8988T (cell line): ENCODE results near the gene PGA5.
A peak's percentile ranks its signal among the peaks of the same experiment; 100 is the strongest.
"Not testable (repeated sequence)": the region's sequence is repeated elsewhere in the genome, so short reads cannot be mapped to it uniquely, and the experiment has no call there.

ENCODE experiments used
- DNase-seq: peaks from one replicate; pipeline ENCODE4 v3.0.0; 2011

Gene PGA5

GRCh38 chr11:61229458-61229857, 11.5 kb upstream of the PGA5 start:
- DNase-seq, result not testable (repeated sequence)

GRCh38 chr11:61231033-61231432, 9.9 kb upstream of the PGA5 start:
- not testable (repeated sequence) for DNase-seq

- DNase-seq, result not testable (repeated sequence)
Observed at GRCh38 chr11:61231585-61231984, 9.4 kb upstream of the PGA5 start.

DNA sequence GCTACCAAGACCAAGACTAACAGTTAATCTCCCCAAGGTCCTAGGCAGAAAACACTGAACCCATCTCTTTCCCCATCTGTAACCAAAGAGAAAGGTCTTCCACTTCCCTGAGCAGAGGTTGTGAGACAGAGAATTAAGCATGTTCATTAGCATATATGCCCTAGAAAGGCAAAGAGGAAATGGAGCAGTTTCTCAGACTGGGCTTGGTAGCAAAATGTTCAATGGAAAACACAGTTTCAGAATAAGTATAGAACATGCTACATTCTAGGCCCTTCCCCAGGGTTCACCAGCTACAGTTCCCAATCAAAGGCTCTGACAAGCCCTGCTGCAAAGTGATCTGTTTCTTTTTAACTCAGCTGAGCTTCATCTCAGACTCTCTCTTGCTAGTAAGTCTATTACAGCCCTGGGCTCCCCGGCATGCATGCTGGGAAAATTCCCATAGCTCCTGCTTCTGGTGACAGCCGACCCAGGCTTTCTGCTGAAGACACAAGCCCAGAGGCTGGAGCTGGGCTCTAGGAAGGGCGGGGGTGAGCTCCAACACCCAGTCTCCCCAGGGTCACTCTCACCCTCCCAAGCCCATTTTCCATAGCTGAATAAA, 8.3 kb upstream of the PGA5 start:
- not testable (repeated sequence) for DNase-seq

- not testable (repeated sequence) for DNase-seq
Observed at GRCh38 chr11:61237130-61237529, 3.8 kb upstream of the PGA5 start.

GRCh38 chr11:61240288-61240687, 687 bp upstream of the PGA5 start:
- DNase-seq, result not testable (repeated sequence)

DNA sequence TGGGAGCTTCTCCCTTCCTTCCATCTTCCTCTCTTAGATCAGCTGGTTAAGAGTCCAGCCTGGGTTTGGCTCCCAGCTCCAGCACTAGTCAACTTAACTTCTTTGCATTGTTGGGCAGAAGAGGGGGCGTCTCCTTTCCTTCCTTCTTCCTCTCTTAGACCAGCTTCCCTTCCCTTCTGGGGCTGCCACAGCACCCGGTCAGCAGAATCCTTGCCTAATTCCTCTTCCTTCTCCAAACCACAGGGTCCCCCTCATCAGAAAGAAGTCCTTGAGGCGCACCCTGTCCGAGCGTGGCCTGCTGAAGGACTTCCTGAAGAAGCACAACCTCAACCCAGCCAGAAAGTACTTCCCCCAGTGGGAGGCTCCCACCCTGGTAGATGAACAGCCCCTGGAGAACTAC, 551 bp downstream of the PGA5 start:
- DNase-seq, result not testable (repeated sequence)

GRCh38 chr11:61245284-61245964, 4.4 kb downstream of the PGA5 start:
- DNase-seq, result not testable (repeated sequence)

DNA sequence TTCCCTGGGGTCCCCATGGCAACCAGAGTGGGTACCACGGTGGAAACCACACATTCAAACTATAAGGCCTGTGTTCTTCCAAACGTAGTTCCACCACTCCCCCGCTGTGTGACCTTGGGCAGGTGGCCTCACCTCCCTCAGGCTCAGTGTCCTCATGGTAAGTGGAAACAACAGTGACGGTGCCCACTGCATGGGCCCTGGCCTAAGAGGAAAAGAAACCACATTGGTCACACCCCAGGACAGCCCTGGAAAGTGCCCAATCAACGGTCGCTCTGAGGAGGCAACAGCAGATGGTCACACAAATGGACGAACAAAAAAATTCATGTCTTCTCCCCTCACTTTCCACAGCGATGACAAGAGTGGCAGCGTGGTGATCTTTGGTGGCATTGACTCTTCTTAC, 7.1 kb downstream of the PGA5 start:
- DNase-seq, result not testable (repeated sequence)

DNA sequence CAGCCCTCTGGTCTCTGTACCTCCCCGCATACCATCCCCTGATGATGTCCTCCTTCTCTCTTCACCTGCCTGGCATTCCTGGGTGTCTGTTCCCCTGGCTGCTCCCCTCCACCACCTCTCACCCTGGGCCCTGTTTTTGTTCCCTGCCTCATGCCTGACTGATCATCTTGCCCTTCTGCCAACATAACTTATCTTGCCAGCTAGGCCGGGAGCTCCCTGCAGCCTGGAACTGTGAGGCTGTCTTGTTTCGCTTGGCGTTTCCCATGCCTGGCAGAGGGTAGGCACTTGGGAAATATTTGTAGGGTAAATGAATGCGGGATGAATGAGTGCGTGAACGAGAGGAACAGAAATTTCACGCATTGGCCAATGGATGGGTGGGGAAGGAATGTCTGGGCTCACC, 8.2 kb downstream of the PGA5 start:
- DNase-seq, result not testable (repeated sequence)

DNA sequence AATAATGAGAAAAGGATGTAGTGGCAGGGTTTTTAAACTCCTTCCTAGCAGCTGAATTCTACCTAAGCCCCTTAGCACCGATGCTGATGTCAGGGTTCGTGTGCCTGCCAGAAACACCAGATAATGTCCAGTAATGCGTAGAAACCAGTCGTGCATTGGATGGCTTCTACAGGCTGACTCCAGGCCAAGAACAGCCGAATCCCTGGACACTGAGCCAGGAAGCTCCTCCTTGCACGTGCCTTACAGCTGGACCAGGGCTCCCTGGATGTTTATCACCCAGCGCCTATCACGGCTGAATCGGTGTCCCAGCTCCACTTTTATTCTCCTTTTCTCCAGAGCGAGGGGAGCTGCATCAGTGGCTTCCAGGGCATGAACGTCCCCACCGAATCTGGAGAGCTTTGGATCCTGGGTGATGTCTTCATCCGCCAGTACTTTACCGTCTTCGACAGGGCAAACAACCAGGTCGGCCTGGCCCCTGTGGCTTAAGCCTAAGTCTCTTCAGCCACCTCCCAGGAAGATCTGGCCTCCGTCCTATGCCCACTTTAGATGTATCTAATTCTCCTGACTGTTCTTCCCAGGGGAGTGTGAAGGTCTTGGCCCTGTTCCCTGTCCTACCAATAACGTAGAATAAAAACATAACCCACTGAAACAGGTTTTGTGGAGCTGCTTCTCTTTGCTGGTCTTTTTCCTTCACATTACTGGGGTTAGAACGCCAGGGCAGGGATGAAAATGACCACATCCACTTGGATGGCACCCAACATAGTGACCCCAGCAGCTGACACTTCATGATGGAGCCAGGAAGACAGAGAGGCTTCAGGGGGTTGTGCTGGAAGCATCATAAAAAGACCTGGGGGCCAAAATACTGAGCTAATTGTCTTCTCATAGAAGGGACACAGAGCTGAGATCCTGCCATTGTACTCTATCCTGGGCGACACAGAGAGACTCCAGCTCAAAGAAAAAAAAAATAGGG, 10.1 kb downstream of the PGA5 start:
- not testable (repeated sequence) for DNase-seq

GRCh38 chr11:61252332-61252731, 11.4 kb downstream of the PGA5 start:
- not testable (repeated sequence) for DNase-seq

DNA sequence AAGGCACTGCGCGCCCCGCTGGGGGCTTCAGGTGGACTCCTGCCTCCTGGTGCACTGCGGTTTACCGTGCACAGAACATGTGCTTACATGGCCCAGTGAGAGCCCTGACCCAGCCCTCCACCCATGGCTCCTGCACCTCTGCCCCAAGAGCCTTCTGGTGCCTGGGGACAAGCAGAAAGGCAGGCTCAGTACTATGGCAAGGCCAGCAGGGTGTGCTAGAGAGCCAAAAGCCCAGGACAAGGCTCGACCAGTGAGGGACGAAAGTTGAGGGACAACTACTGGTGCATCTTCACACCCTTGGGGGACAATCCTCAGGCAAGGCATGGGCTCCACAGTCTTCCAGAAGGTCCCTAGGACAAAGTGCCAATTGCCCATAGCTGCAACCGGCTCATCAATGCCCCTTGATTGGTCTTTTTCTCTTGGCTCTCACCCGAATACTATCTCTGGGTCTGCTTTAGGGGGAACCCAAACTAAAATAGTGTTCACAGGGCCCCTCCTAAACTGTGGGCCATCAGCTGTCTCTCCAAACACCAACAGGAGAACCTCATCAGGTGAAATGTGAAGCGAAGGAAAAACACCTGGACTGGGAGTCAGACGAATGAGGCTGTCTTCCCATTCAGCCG, 13.5 kb downstream of the PGA5 start:
- peak; percentile 92 for DNase-seq

- DNase-seq, result no peak
Observed at GRCh38 chr11:61256710-61257482, 15.9 kb downstream of the PGA5 start.

DNA sequence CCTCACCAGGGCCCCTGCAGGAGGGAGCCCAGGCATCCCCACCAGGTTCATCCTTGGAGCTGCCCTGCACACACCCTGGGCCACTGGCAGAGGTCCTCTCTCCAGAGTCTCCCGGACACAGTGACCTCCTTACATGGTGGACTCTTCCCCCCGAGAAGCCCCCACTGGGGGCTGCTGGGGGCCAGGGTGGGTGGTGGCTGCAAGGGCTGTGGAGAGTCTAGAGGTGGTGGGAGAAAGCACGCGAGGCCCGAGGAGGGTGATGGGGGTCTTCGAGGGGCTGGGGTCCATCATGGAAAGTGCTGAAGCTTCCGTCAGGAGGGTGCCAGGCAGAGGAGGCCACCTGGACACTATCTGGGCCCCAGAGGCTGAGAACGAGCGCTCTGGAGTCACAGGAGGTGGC, 17.6 kb downstream of the PGA5 start:
- no peak for DNase-seq

- DNase-seq, result no peak
Observed at GRCh38 chr11:61259363-61259762, 18.4 kb downstream of the PGA5 start.

DNA sequence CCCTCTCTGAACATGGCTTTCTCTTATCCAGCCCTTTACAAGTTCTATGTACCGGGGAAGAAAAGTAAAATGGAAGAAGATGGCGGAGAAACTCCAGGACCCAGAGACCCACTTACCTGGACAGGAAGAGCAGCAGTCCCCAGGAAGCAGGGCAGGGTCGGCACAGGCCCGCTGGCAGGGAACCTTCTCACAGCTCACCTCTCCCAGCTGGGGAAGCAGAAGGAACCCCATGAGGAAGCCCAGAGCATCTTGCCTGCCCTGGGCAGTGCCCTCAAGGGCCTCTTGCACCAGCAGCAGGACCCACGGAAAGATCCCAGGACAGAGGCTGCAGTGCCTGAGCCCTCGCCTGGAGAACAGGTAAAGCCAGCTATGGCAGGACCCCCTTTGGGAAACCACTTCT, 23.4 kb downstream of the PGA5 start:
- no peak for DNase-seq

DNA sequence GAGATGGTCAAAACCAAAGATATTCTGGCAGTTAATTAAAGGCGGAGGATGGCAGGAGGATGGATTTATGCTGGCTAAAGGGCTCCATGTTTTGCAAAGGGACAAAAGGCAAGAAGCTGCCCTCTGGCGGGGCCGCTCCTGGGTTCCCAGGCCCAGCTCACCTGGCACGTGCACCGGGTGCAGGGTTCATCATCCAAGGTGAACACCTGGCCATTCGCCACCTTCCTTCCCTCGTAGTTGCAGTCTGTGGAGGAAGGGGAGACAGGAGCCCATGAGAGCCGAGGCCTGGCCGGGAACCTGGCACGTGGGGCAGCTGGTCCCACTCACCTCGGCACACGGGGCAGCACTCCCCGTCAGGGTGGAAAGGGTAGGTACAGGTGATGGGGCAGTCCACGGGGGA, 23.8 kb downstream of the PGA5 start:
- no peak for DNase-seq

- DNase-seq, result no peak
Observed at GRCh38 chr11:61265357-61265756, 24.4 kb downstream of the PGA5 start.

DNA sequence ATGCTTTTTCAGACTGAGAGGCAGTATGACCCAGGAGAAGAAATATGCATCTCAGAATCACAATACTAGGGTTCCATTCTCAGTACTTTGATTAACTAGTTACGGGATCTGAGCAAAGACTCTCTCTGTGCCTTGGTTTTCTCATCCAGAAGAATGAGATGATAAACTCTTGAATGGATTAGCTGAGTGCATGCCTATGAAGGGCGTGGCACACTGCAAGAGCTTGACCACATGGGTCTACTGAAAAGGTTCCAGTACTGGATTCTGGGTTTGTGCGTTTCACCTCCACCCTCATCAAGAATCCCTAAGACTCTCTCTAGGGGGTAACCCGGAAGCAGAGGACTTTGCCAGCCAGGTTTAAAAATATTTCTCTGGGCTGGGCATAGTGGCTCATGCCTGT, 25.6 kb downstream of the PGA5 start:
- no peak for DNase-seq

GRCh38 chr11:61267437-61267841, 26.5 kb downstream of the PGA5 start:
- no peak for DNase-seq

DNA sequence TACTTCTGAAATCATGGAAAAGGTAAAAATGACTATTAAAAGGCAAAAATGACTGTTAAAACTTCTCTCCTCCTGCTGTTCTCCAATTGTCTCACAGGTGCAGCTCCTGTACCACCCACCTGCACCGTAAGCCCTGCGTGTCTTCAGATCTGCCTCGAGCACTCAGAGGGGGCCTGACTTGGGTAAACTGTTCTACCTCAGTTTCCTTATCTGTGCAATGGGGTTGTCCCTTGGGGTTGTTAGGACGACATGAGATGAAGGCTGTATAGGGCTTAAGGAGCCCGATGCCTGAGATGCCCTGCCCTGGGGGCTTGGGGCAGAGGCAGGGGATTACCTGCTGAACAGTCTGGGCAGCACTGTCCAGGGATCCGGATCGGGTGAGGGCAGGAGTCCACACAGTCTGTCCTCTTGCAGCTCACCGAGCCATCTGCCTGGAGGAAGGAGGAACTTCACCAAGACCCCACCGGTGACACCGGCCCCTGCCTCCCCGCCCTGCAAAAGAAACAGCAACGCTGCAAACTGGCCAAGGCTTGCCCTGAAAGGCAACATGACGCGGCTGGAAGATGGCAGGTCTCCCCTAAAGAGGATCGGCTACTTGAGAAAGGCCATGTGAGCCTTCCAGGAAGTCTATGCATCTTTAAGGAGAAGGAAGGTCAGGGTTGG, 27.7 kb downstream of the PGA5 start:
- no peak for DNase-seq
